GM12878 (cell line): Measurements from ENCODE around the gene TCF12. TPM values are rescaled to one million over a fixed set of nuclear protein-coding genes. Genes with fewer than 3 reads are reported as not detected.
A peak's percentile ranks its signal among the peaks of the same experiment; 100 is the strongest.

Experiments used
- ATAC-seq: fragments of 200-7000 bp; cut with Tn5 transposase; 3 replicates; pipeline ENCODE4 v1.9.1; 2020; ENCODE audit warnings: mild to moderate bottlenecking, moderate library complexity
- BruUV-seq: library from RNA; stranded (reverse); fragments of 400-500 nt; replicated peaks from 2 replicates; lab custom pipeline; 2021; lab: Mats Ljungman, UMichigan
- CTCF ChIA-PET: fragments of 300-600 bp; sonication (Branson Sonifier 250); formaldehyde crosslinking; extraction: SDS; loops from one replicate; lab custom pipeline; 2021; ENCODE audit warnings: inconsistent platforms; lab: Yijun Ruan, JAX
- POLR2A ChIA-PET: fragments of 350-600 bp; formaldehyde crosslinking; extraction: SDS; loops from one replicate; lab custom pipeline; 2021; ENCODE audit warnings: inconsistent platforms; lab: Charles Lee
- RAD21 ChIA-PET: fragments of 300-600 bp; sonication (Branson Sonifier 250); formaldehyde crosslinking; loops from one replicate; lab custom pipeline; 2023; ENCODE audit warnings: antibody characterized with exemption; ENCODE audit not compliant: unreplicated experiment; lab: Charles Lee
- SMC1A ChIA-PET: fragments of 300-600 bp; sonication (Branson Sonifier 250); formaldehyde crosslinking; loops from one replicate; lab custom pipeline; 2023; ENCODE audit not compliant: unreplicated experiment, uncharacterized antibody; lab: Charles Lee
- DNase-seq: peaks from one replicate; pipeline ENCODE4 v3.0.0-alpha.2; 2011; ENCODE audit warnings: low read depth, low spot score
- FAIRE-seq: peaks from 3 replicates; lab custom pipeline; 2011; peaks lifted over from hg19 to GRCh38; lab: Jason Lieb, UNC
- H2AFZ ChIP-seq: 2 replicates; pipeline ENCODE4 v1.6.0; 2011; ENCODE audit warnings: low read depth, low read length, control low read depth; ENCODE audit not compliant: control insufficient read depth
- H3K27ac ChIP-seq: 2 replicates; pipeline ENCODE4 v1.5.1; 2011; ENCODE audit warnings: control low read depth; ENCODE audit not compliant: control insufficient read depth, insufficient read depth
- H3K27me3 ChIP-seq, 2 experiments: replicated peaks in 1 of 2; 2 replicates each; pipeline versions ENCODE4 v1.6.0 to v1.6.1; 2011; ENCODE audit warnings: low read length in 1 of 2; ENCODE audit not compliant: control insufficient read depth in 2 of 2, insufficient read depth in 2 of 2
- H3K36me3 ChIP-seq, 2 experiments: 2 replicates each; pipeline ENCODE4 v1.5.1; 2011; ENCODE audit warnings: low read length in 1 of 2; ENCODE audit not compliant: control insufficient read depth in 2 of 2, insufficient read depth in 2 of 2
- H3K4me1 ChIP-seq: 2 replicates; pipeline ENCODE4 v1.6.1; 2011; ENCODE audit warnings: mild to moderate bottlenecking, low read length, moderate library complexity, mixed read lengths; ENCODE audit not compliant: control insufficient read depth, insufficient read depth
- H3K4me2 ChIP-seq: 2 replicates; pipeline ENCODE4 v1.6.0; 2011; ENCODE audit warnings: control low read depth; ENCODE audit not compliant: control insufficient read depth, insufficient read depth
- H3K4me3 ChIP-seq: fragments of 200-600 bp; sonication (generic); 2 replicates; pipeline ENCODE4 v1.5.1; 2016
- H3K79me2 ChIP-seq: 2 replicates; pipeline ENCODE4 v1.6.0; 2011; ENCODE audit warnings: low read length; ENCODE audit not compliant: control insufficient read depth, insufficient read depth
- H3K9ac ChIP-seq: 2 replicates; pipeline ENCODE4 v1.8.0; 2011; ENCODE audit warnings: low read length, control low read depth, mixed read lengths; ENCODE audit not compliant: control insufficient read depth, insufficient read depth
- H3K9me3 ChIP-seq: replicated peaks from 3 replicates; pipeline ENCODE4 v1.5.1; 2011; ENCODE audit warnings: mild to moderate bottlenecking, low read length; ENCODE audit not compliant: control insufficient read depth, insufficient read depth
- H4K20me1 ChIP-seq: 2 replicates; pipeline ENCODE4 v1.6.0; 2011; ENCODE audit not compliant: control insufficient read depth, insufficient read depth
- NFIC ChIP-seq: IDR thresholded peaks from 2 replicates; pipeline ENCODE4 v1.6.1; 2012; ENCODE audit warnings: low read depth, mild to moderate bottlenecking, inconsistent platforms, low read length, moderate library complexity
- RELB ChIP-seq: fragments of 450-650 bp; IDR thresholded peaks from 2 replicates; pipeline ENCODE4 v1.6.1; 2017; ENCODE audit warnings: low read depth, mild to moderate bottlenecking, moderate library complexity
- SREBF2 ChIP-seq: IDR thresholded peaks from 2 replicates; pipeline ENCODE4 v1.6.1; 2012; ENCODE audit warnings: mild to moderate bottlenecking, low read length
- WGBS: methylation state at CpG from one replicate; pipeline ENCODE4 v1.1.6; 2016; ENCODE audit warnings: low lambda C conversion rate; ENCODE audit not compliant: insufficient replicate concordance, insufficient coverage; ENCODE audit errors: missing lambda C conversion rate; 5-methylcytosine and 5-hydroxymethylcytosine counted together
- in situ Hi-C: fragments of 300-500 bp; cut with MboI; formaldehyde crosslinking; loops from 9 replicates; pipeline ENCODE4 v1.14.3; 2018; ENCODE audit warnings: mixed read lengths
- intact Hi-C: fragments of 100-400 bp; cut with micrococcal nuclease; formaldehyde crosslinking; loops from one replicate; pipeline ENCODE4 v1.14.2; 2022; ENCODE audit not compliant: unreplicated experiment
- polyA plus RNA-seq, 11 experiments: library from polyadenylated mRNA; depleted of rRNA in 4 of 11; unstranded in 6 of 11; stranded (reverse) in 5 of 11; fragments of >200 nt; fragmentation: Nextera tagmentation in 4 of 11; fragmentation: Illumina TruSeq in 1 of 11; extraction: Ambion mirVana in 4 of 11; extraction: Trizol in 1 of 11; gene quantifications; 1 replicate in 1 of 11; 2 replicates in 10 of 11; pipeline versions ENCODE4 v1.2.1 to v1.2.3, GENCODE V29; 2011 to 2016; ENCODE audit warnings: inconsistent platforms in 2 of 11, missing spikeins in 2 of 11, low read depth in 1 of 11
- total RNA-seq, 4 experiments: library from RNA; depleted of rRNA in 3 of 4; stranded (reverse); fragments of >200 nt in 3 of 4; fragmentation: Illumina TruSeq in 1 of 4; extraction: Trizol in 1 of 4; gene quantifications; 2 replicates each; pipeline versions ENCODE4 v1.2.1 to v1.2.3, GENCODE V29; 2013 to 2021

Gene TCF12
- total and polyA plus RNA-seq, 10 of the 15 experiments (the other 5 are each of a cell fraction or from before 2014, with no cell fraction given): 8.2 to 70.9 (median 49.5) TPM

GRCh38 chr15:57301307-57301706 lies 382.9 kb downstream of the TCF12 start:
- in situ Hi-C loops (loop anchor here (5.0 to 10.0 kb wide), 4 partner anchors 149 to 809 kb away; partner anchors contain the start of gene TCF12), intact Hi-C loops (loop anchor here (2.0 to 10.0 kb wide), 5 partner anchors 15 to 384 kb away; partner anchors contain the start of gene TCF12)
- ChIA-PET POLR2A (interaction anchor here (0.8 to 5.3 kb wide), 2 partner anchors 12 to 15 kb away, joined by 7 to 40 read pairs; no protein-coding TSS in a partner anchor), CTCF (interaction anchor here (1.0 to 13.7 kb wide), 4 partner anchors 14 to 154 kb away, joined by 4 to 267 read pairs (median 11); no protein-coding TSS in a partner anchor), SMC1A (interaction anchor here (0.9 to 8.9 kb wide), 10 partner anchors 12 to 270 kb away, joined by 3 to 176 read pairs (median 12); no protein-coding TSS in a partner anchor), RAD21 (interaction anchor here (0.6 to 7.4 kb wide), 8 partner anchors 12 to 188 kb away, joined by 3 to 145 read pairs (median 5); no protein-coding TSS in a partner anchor)
- 1% methylated on average over 4 of the region's 4 CpGs for WGBS
- TF ChIP-seq NFIC: no peak
- TF ChIP-seq SREBF2: no peak
- TF ChIP-seq RELB: peak; percentile 8; the same call in 1 of the 2 replicates
- peak overlapping the region; percentile 83 for H3K9ac ChIP-seq
- H3K79me2 ChIP-seq: peaks cover 54% of the 10 kb centered on the region
- no peaks in the 10 kb centered on the region for H3K27me3 ChIP-seq
- no peaks in the 10 kb centered on the region; a peak in 1 of 4 replicates for H3K36me3 ChIP-seq
- no peak for FAIRE-seq
- peaks cover 42% of the 10 kb centered on the region for H3K4me1 ChIP-seq
- no peak for ATAC-seq
- H3K9me3 ChIP-seq: no peaks in the 10 kb centered on the region
- DNase-seq: no peak
- H4K20me1 ChIP-seq: no peaks in the 10 kb centered on the region
- no TSS peak for BruUV-seq
- no peak overlapping the region; the same call in 1 of the 2 replicates for H2AFZ ChIP-seq
- H3K4me3 ChIP-seq: peak overlapping the region; percentile 84
- H3K27ac ChIP-seq: peak overlapping the region; percentile 90
- H3K4me2 ChIP-seq: peak overlapping the region; percentile 78
